VCaP (cell line): ENCODE data around the gene PPP1CA.

ENCODE experiments used
- H3K27ac ChIP-seq: fragments of 450-650 bp; 2 replicates; pipeline ENCODE4 v1.5.1; 2017
- TF ChIP-seq, protein P1 (sequence below): fragments of 450-650 bp; conservative IDR thresholded peaks from 2 replicates; pipeline ENCODE4 v1.5.1; 2017; ENCODE audit warnings: mild to moderate bottlenecking, moderate library complexity

PPP1CA gene

DNA sequence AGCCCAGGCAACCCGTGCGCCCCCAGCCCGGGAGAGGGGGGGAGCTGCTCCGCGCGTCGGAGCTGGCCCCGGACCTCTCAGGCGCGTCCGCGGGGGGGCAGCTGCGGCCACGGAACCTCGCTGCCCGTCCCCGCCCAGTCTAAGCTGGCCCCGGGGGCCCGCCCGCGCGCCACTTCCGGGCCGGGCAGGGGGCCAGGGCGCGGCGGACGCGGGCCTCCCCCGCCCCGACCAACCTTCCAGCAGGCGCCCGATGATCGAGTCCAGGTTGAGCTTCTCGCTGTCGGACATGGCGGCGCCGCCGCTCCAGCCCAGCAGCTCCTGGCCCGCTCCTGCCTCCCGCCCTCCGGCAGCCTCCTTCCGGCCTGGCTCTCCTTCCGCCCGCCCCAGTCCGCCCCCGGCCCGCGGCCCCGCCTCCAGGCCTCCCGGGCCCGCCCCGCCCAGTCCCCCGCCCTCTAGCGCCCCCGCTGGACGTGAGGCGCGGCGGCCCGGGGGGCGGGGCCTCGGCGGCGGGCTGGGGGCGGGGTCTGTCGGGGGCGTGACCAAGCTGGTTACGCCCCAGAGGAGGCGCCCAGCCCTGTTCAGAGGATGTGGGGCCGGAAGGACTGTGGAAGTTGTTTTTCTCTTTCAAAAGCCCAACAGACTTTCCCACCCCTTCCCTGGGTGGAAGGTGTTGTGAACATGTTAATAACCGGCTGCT lies at the start of gene PPP1CA:
Gene PPP1CA, minus strand, starts transcription at position 364 of the 697 bp plus-strand sequence. Its CDS starts 76 bp downstream, at position 288.
- TF ChIP-seq, protein P1, sequence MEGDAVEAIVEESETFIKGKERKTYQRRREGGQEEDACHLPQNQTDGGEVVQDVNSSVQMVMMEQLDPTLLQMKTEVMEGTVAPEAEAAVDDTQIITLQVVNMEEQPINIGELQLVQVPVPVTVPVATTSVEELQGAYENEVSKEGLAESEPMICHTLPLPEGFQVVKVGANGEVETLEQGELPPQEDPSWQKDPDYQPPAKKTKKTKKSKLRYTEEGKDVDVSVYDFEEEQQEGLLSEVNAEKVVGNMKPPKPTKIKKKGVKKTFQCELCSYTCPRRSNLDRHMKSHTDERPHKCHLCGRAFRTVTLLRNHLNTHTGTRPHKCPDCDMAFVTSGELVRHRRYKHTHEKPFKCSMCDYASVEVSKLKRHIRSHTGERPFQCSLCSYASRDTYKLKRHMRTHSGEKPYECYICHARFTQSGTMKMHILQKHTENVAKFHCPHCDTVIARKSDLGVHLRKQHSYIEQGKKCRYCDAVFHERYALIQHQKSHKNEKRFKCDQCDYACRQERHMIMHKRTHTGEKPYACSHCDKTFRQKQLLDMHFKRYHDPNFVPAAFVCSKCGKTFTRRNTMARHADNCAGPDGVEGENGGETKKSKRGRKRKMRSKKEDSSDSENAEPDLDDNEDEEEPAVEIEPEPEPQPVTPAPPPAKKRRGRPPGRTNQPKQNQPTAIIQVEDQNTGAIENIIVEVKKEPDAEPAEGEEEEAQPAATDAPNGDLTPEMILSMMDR, result peak; percentile 100
- peak within 1 kb of the TSS; percentile 99 for H3K27ac ChIP-seq

DNA sequence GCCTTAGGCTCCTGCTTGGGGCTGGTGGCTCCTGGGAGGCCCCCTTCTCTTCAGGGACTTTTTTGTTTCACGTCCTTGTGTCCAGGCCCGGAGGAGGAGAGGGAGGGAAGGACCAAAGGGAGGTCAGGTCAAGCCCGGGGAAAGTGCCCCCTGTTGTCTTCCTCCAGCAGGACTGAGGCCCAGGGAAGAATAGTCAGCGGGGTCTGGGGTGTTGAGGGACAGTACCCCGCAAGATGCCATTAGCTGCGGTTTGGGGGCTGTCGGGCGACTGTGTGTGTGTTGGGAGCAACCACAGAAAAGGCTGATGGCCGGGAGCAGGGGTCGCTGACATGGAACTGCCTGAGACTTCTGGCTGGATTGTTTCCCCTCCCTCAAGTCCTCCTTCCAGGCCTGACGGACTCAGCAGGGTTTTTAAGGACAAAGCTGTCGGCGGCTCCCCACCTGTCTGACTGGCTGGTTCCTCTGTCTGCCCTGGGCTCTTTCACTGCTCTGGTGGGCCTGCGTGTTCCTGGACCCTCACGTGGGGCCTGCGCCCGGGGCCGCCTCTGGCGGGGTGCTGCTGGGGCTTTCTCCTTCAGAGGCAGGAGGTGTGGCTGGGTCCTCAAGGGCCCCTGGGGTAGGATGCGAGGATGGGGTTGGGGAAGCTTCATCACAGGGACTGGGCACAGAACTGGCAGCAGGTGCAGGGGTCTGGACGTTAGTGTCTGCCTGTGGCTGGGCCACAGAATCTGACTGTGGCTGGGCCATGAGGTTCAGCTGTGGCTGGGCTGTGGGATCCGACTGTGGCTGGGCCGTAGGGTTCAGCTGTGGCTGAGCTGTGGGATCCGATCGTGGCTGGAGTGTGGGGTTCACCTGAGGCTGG lies 49.4 kb upstream of the PPP1CA start:
- TF ChIP-seq, protein P1, result no peak
- peak overlapping the region; percentile 72 for H3K27ac ChIP-seq

DNA sequence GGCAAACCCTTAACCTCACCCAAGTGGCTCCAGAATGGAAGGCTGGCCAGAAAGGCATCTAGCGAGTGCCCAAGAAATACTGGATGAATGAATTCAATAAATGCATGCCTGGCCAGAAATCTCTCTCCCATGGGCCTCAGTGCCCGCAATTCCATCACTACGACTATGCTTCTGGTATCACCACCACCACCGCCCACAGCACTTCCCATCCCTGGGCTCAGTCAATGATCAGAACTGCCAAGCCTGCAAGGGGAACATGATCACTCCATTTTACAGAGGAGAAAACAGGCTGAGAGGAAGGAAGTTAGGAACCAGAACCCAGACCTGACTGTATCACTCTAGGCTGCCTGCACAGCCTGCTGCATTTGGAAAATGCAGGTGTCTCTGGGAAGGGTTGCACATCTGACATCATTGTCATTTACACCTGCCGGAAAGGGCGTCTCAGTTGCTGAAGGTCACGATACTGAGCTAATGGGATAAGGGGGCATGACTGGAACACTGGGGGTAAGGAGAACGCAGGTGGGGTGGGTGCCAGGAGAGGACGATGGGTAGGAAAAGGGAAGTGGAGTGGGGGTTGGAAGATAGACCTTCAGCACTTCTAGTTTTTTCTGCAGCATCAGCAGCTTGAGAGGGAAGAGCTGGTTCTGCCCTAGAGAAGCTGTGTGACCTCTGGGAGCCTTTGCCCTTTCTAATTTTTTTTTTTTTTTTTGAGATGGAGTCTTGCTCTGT lies 47.6 kb upstream of the PPP1CA start:
- no peak overlapping the region for H3K27ac ChIP-seq
- TF ChIP-seq, protein P1, result no peak

DNA sequence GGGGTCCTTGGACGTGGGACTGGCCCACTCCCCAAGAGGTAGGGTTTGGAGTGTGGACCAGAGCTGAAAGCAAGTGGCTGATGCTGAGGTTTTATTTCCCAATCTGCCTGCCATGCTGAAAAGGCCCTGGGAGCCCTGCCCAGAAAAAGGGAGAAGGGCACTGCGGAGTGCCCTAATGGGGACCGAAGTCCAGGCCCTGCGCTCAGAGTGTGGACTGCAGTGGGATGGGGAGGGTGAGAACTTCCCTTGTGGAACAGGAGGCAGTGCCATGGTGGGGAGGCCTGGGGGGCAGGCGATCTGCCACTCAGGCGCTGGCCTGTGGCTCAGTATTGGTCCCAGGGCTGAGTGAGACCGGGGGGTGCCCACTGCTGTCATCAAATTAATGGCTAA lies 46.6 kb upstream of the PPP1CA start:
- TF ChIP-seq, protein P1, result no peak
- no peak overlapping the region for H3K27ac ChIP-seq

DNA sequence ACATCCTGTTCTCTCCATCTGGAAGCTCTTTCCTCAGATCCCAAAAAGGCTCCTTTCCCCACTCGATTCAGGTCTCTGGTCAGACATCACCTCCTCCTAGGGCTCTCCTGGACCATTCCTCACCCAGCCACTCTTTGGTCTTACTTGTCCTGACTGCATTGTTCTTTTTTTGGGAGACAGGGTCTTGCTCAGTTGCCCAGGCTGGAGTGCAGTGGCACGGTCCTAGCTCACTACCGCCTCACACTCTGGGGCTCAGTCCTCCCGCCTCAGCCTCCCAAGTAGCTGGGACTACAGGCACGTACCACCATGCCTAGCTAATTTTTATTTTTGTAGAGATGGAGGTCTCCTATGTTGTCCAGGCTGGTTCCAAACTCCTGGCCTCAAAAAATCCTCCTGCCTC lies 43.9 kb upstream of the PPP1CA start:
- TF ChIP-seq, protein P1, result no peak
- H3K27ac ChIP-seq, result no peak overlapping the region

DNA sequence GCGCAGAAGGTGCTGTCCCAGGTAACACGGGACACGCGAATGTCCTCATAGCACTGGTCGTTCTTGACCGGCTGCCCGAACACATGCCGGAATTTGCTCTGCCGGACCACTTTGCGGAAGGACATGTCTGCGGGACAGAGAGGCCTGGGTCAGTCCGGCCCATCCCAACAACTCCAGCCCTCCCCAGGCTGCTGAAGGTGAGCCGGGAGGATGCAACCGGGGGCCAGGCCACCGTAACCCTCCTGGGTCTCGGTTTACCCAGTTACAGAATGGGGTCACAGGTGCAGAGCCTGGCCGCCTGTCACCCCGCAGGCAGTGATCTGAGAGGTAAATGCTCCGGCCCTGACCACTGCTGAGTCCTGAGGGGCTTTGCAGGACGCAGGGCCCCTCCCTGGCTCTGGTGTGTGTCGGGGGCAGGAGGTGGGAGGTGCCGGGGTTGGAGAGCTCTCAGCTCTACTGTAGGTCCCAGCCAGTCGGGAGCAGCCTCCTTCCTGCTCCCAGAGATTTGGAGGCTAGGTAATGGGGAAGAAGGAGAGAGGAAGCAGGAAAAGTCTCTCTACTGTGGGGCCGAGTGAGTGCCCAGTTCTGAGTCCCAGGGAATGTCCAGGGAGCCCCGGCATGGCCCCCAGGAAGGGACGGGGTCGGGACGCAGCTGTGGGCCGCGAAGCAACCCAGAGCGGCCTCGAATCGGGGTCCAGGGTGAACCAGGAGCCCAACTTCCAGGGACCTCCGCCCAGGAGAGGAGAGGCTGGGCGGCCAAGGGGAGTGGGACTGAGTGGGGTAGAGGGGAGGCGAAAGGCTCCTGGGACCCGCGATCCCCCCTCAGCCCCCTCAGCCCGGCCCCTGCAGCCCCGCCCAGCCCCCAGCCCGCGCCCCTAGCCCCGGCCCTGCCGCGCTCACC lies 41.1 kb upstream of the PPP1CA start:
- TF ChIP-seq, protein P1, result no peak
- peak overlapping the region; percentile 98 for H3K27ac ChIP-seq
